ENCODE measurements around the gene TNFAIP2.
"Not testable (repeated sequence)": the region's sequence is repeated elsewhere in the genome, so short reads cannot be mapped to it uniquely, and the experiment has no call there.

Gene TNFAIP2

GRCh38 chr14:103136388-103137271 is 13.4 kb downstream of the TNFAIP2 start:
- DNase-seq: no peak

GRCh38 chr14:103137689-103138300 is 14.5 kb downstream of the TNFAIP2 start:
- DNase-seq: no peak

GRCh38 chr14:103138301-103139131 is 15.3 kb downstream of the TNFAIP2 start:
- no peak for DNase-seq

GRCh38 chr14:103139132-103140025 is 16.1 kb downstream of the TNFAIP2 start:
- DNase-seq: no peak

GRCh38 chr14:103140316-103141109 is 17.3 kb downstream of the TNFAIP2 start:
- DNase-seq: peak; percentile 14

GRCh38 chr14:103141117-103141796 is 18.0 kb downstream of the TNFAIP2 start:
- DNase-seq: peak; percentile 6

- no peak for DNase-seq
These were observed 18.8 kb downstream of the TNFAIP2 start for GRCh38 chr14:103142026-103142425.

- DNase-seq: no peak
These were observed 19.6 kb downstream of the TNFAIP2 start for GRCh38 chr14:103142721-103143302.

GRCh38 chr14:103143506-103143905 is 20.2 kb downstream of the TNFAIP2 start:
- no peak for DNase-seq

- no peak for DNase-seq
These were observed 20.8 kb downstream of the TNFAIP2 start for GRCh38 chr14:103144085-103144484.

- no peak for DNase-seq
These were observed 23.0 kb downstream of the TNFAIP2 start for GRCh38 chr14:103146141-103146709.

- no peak for DNase-seq
These were observed 26.3 kb downstream of the TNFAIP2 start for GRCh38 chr14:103149351-103150237.

- no peak for DNase-seq
These were observed 28.1 kb downstream of the TNFAIP2 start for GRCh38 chr14:103151270-103151945.

- DNase-seq: no peak
These were observed 31.7 kb downstream of the TNFAIP2 start for GRCh38 chr14:103155010-103155409.

- DNase-seq: not testable (repeated sequence)
These were observed 32.2 kb downstream of the TNFAIP2 start for GRCh38 chr14:103155416-103155815.

- no peak for DNase-seq
These were observed 32.6 kb downstream of the TNFAIP2 start for GRCh38 chr14:103155826-103156394.

- DNase-seq: no peak
These were observed 33.6 kb downstream of the TNFAIP2 start for GRCh38 chr14:103156651-103157378.

Data from DMS153 (cell line).